HL-60 (cell line): ENCODE results near the gene CACNA1H.

Experiments
- CTCF ChIP-seq: IDR thresholded peaks from one replicate; pipeline ENCODE4 v1.5.1; 2011; ENCODE audit warnings: low read length, control low read depth, inconsistent platforms; ENCODE audit not compliant: insufficient read depth
- POLR2AphosphoS5 ChIP-seq: IDR thresholded peaks from 2 replicates; pipeline ENCODE4 v1.6.1; 2012; ENCODE audit warnings: low read depth
- REST ChIP-seq: IDR thresholded peaks from 2 replicates; pipeline ENCODE4 v1.6.1; 2012; ENCODE audit warnings: low read depth; ENCODE audit not compliant: insufficient replicate concordance

GRCh38 chr16:1121009-1121408 is 31.9 kb upstream of the CACNA1H start:
- no peak for TF ChIP-seq CTCF
- no peak for TF ChIP-seq REST
- TF ChIP-seq POLR2AphosphoS5, result no peak
